B cell (primary cell): ENCODE measurements around the gene B3GALT6. TPM values are rescaled to one million over a fixed set of nuclear protein-coding genes. Genes with fewer than 3 reads are reported as not detected.

ENCODE experiments used
- ATAC-seq: fragments of 200-7000 bp; cut with Tn5 transposase; one replicate; pipeline ENCODE4 v1.10.0; 2021; ENCODE audit warnings: low read depth, mild to moderate bottlenecking, moderate number of reproducible peaks, moderate library complexity
- CTCF ChIA-PET: fragments of 350-600 bp; sonication (Branson Sonifier 250); formaldehyde crosslinking; loops from one replicate; lab custom pipeline; 2021; ENCODE audit warnings: antibody characterized with exemption, inconsistent platforms; lab: Charles Lee
- POLR2A ChIA-PET: fragments of 350-600 bp; sonication (Branson Sonifier 250); formaldehyde crosslinking; loops from one replicate; lab custom pipeline; 2021; ENCODE audit warnings: antibody characterized with exemption; lab: Charles Lee
- DNase-seq: peaks from one replicate; pipeline ENCODE4 v3.0.0; 2013
- H2AFZ ChIP-seq: 2 replicates; pipeline ENCODE4 v1.6.1; 2012; ENCODE audit warnings: mild to moderate bottlenecking, low read depth, low read length; ENCODE audit not compliant: insufficient read depth, poor library complexity, severe bottlenecking
- H3K27ac ChIP-seq, 2 donors: 1 replicate in 1 of 2; 2 replicates in 1 of 2; pipeline ENCODE4 v1.5.1; 2012 to 2013; ENCODE audit warnings: low read length in 2 of 2, mild to moderate bottlenecking in 2 of 2, moderate library complexity in 1 of 2
- H3K27me3 ChIP-seq, 4 experiments: fragments of 200-600 bp in 1 of 4; sonication (generic) in 1 of 4; replicated peaks in 1 of 4; 1 replicate in 2 of 4; 2 replicates in 2 of 4; pipeline versions ENCODE4 v1.6.1 to v1.7.0; 2013 to 2016; ENCODE audit warnings: low read length in 3 of 4, mild to moderate bottlenecking in 2 of 4, mixed read lengths in 1 of 4, moderate library complexity in 1 of 4; ENCODE audit not compliant: insufficient read depth in 4 of 4, control insufficient read depth in 3 of 4; ENCODE audit errors: control extremely low read depth in 1 of 4
- H3K36me3 ChIP-seq, 2 experiments: replicated peaks in 1 of 2; 1 replicate in 1 of 2; 2 replicates in 1 of 2; pipeline versions ENCODE4 v1.6.1 to v1.7.1; 2013; ENCODE audit warnings: low read length in 1 of 2; ENCODE audit not compliant: insufficient read depth in 2 of 2, control insufficient read depth in 1 of 2; ENCODE audit errors: control extremely low read depth in 1 of 2, extremely low read depth in 1 of 2
- H3K4me1 ChIP-seq, 2 donors: fragments of 200-600 bp in 1 of 2; sonication (generic) in 1 of 2; 1 replicate in 1 of 2; 2 replicates in 1 of 2; pipeline versions ENCODE4 v1.5.1 to v1.6.1; 2013 to 2017; ENCODE audit warnings: low read length in 2 of 2; ENCODE audit not compliant: control insufficient read depth in 2 of 2, insufficient read depth in 2 of 2
- H3K4me2 ChIP-seq: replicated peaks from 2 replicates; pipeline ENCODE3; 2012; ENCODE audit warnings: mild to moderate bottlenecking, low read depth, low read length; ENCODE audit not compliant: poor library complexity, severe bottlenecking
- H3K4me3 ChIP-seq, 5 experiments: fragments of 200-600 bp in 1 of 5; sonication (generic) in 1 of 5; 1 replicate in 3 of 5; 2 replicates in 2 of 5; pipeline versions ENCODE4 v1.5.1 to v1.7.0; 2011 to 2016; ENCODE audit warnings: low read length in 4 of 5, mild to moderate bottlenecking in 4 of 5, low read depth in 2 of 5, control low read depth in 1 of 5, moderate library complexity in 1 of 5; ENCODE audit not compliant: insufficient read depth in 1 of 5; ENCODE audit errors: control extremely low read depth in 1 of 5, extremely low read depth in 1 of 5
- H3K79me2 ChIP-seq: fragments of 200-600 bp; sonication (generic); one replicate; pipeline ENCODE4 v1.6.0; 2016; ENCODE audit warnings: low read length; ENCODE audit not compliant: control insufficient read depth, insufficient read depth
- H3K9ac ChIP-seq: fragments of 200-600 bp; sonication (generic); 2 replicates; pipeline ENCODE4 v1.6.1; 2017; ENCODE audit warnings: mild to moderate bottlenecking, low read length, moderate library complexity
- H3K9me3 ChIP-seq, 3 donors: one replicate each; pipeline versions ENCODE4 v1.6.1 to v1.7.1; 2013; ENCODE audit warnings: low read length in 2 of 3; ENCODE audit not compliant: control insufficient read depth in 2 of 3, insufficient read depth in 1 of 3; ENCODE audit errors: control extremely low read depth in 1 of 3
- H4K20me1 ChIP-seq: 2 replicates; pipeline ENCODE4 v1.6.0; 2012; ENCODE audit warnings: mild to moderate bottlenecking, low read length; ENCODE audit not compliant: insufficient read depth, control insufficient read depth, poor library complexity, severe bottlenecking
- H3K27ac Mint-ChIP-seq: one replicate; pipeline ENCODE4 v1.8.0; 2021; ENCODE audit warnings: mixed read lengths
- H3K27me3 Mint-ChIP-seq: one replicate; pipeline ENCODE4 v1.8.0; 2021; ENCODE audit warnings: mixed read lengths
- H3K4me1 Mint-ChIP-seq: one replicate; pipeline ENCODE4 v1.8.0; 2021; ENCODE audit warnings: mixed read lengths
- H3K4me3 Mint-ChIP-seq: one replicate; pipeline ENCODE4 v1.8.0; 2021; ENCODE audit warnings: mixed read lengths
- H3K9me3 Mint-ChIP-seq: one replicate; pipeline ENCODE4 v1.8.0; 2022; ENCODE audit warnings: mixed read lengths; ENCODE audit not compliant: insufficient read depth
- EZH2 ChIP-seq: IDR thresholded peaks from 2 replicates; pipeline ENCODE4 v1.6.1; 2012; ENCODE audit warnings: borderline replicate concordance, low read depth, mild to moderate bottlenecking, moderate library complexity, low read length; ENCODE audit not compliant: insufficient read depth, poor library complexity, severe bottlenecking
- WGBS: methylation state at CpG from one replicate; pipeline ENCODE4 v1.1.5; 2013; ENCODE audit warnings: missing lambda C conversion rate; ENCODE audit not compliant: insufficient coverage; 5-methylcytosine and 5-hydroxymethylcytosine counted together
- intact Hi-C: fragments of 100-400 bp; cut with micrococcal nuclease; formaldehyde crosslinking; loops from one replicate; pipeline ENCODE4 v1.10.0; 2022
- polyA plus RNA-seq: library from polyadenylated mRNA; depleted of rRNA; stranded (reverse); fragments of >200 nt; gene quantifications from 2 replicates; pipeline ENCODE4 v1.2.3, GENCODE V29; 2012
- total RNA-seq, 2 donors: library from RNA; stranded (reverse); fragments of 120-200 nt in 1 of 2; gene quantifications; 1 replicate in 1 of 2; 2 replicates in 1 of 2; pipeline versions ENCODE4 v1.2.3 to v1.2.4, GENCODE V29; 2013 to 2022
- TF ChIP-seq, protein P1 (sequence below): fragments of 200-600 bp; IDR thresholded peaks from one replicate; pipeline ENCODE4 v1.8.0; 2022; ENCODE audit warnings: antibody characterized with exemption, mild to moderate bottlenecking

The B3GALT6 gene
- total and polyA plus RNA-seq, 2 donors (not counting 1 experiment from before 2014, with no cell fraction given): 5.9 to 21.0 TPM

DNA sequence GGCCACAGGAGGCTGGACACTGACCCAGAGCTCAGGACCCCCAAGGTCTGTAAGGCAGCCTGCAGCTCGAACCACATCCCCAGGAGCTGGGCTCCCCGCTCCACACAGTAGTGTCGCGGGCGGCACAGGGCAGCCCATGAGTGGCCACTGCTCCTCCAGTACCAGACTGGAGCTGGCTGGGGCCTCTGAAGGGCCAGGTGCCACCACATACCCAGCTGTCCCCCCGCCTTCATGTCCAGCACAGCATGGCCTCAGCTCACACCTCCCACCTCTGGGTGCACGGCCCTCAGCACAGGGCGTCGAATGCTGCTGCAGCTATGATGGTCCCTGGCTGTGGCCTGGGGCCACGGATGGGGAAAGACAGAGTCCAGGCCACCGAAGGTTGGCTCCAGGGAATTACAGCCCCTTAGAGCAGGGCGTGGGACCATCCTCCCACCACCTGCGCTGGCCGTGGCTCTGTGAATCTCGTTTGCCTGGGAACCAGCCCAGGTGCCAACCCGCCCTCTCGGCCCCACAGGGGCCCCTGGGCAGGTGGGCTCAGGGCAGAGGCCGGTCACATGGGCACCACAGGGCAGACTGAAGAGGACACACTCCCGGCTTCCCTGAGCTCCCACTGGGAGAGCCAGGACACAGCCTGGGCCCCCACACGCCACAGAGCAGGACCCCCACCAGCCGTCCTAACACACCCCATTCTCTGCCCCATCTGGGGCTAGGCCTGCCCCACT is 16.0 kb upstream of the B3GALT6 start:
- no peak for ATAC-seq
- Mint-ChIP-seq H3K9me3 (no peaks in the 10 kb centered on the region), H3K4me1 (peaks cover 25% of the 10 kb centered on the region), H3K27ac (no peak overlapping the region), H3K27me3 (no peaks in the 10 kb centered on the region), H3K4me3 (no peak overlapping the region)
- no peak overlapping the region for H2AFZ ChIP-seq
- WGBS: 89% methylated on average over 21 of the region's 21 CpGs
- intact Hi-C loops: no loop called here
- CTCF ChIA-PET: interaction anchor here (0.9 to 1.9 kb wide), 3 partner anchors 11 to 94 kb away, joined by 3 to 11 read pairs (median 3); no protein-coding TSS in a partner anchor
- DNase-seq: no peak
- TF ChIP-seq, protein P1, sequence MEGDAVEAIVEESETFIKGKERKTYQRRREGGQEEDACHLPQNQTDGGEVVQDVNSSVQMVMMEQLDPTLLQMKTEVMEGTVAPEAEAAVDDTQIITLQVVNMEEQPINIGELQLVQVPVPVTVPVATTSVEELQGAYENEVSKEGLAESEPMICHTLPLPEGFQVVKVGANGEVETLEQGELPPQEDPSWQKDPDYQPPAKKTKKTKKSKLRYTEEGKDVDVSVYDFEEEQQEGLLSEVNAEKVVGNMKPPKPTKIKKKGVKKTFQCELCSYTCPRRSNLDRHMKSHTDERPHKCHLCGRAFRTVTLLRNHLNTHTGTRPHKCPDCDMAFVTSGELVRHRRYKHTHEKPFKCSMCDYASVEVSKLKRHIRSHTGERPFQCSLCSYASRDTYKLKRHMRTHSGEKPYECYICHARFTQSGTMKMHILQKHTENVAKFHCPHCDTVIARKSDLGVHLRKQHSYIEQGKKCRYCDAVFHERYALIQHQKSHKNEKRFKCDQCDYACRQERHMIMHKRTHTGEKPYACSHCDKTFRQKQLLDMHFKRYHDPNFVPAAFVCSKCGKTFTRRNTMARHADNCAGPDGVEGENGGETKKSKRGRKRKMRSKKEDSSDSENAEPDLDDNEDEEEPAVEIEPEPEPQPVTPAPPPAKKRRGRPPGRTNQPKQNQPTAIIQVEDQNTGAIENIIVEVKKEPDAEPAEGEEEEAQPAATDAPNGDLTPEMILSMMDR: no peak
- TF ChIP-seq EZH2: no peak
- peaks cover 40% of the 10 kb centered on the region for H4K20me1 ChIP-seq
- peaks cover 0 to 15% (median 5%) of the 10 kb centered on the region in 4 experiments for H3K27me3 ChIP-seq
- peaks cover 0 to 11% (median 0%) of the 10 kb centered on the region in 3 donors for H3K9me3 ChIP-seq
- H3K9ac ChIP-seq: no peak overlapping the region
- peaks cover 4% of the 10 kb centered on the region for H3K79me2 ChIP-seq
- H3K4me3 ChIP-seq: no peak overlapping the region
- peaks cover 0 to 34% of the 10 kb centered on the region in 2 experiments for H3K36me3 ChIP-seq
- H3K4me2 ChIP-seq: no peak overlapping the region
- POLR2A ChIA-PET: interaction anchor here (0.6 kb wide), 1 partner anchor 87 kb away, joined by 5 read pairs; no protein-coding TSS in a partner anchor
- H3K4me1 ChIP-seq: peaks cover 36 to 40% of the 10 kb centered on the region in 2 donors
- H3K27ac ChIP-seq: no peak overlapping the region
